Common myeloid progenitor, CD34-positive (primary cell): ENCODE data around the gene KCNN2.

Experiments
- CTCF ChIA-PET: fragments of 350-600 bp; sonication (Branson Sonifier 250); formaldehyde crosslinking; loops from one replicate; lab custom pipeline; 2021; ENCODE audit warnings: antibody characterized with exemption; lab: Charles Lee
- POLR2A ChIA-PET: fragments of 350-600 bp; sonication (Branson Sonifier 250); formaldehyde crosslinking; loops from one replicate; lab custom pipeline; 2021; ENCODE audit warnings: antibody characterized with exemption; lab: Charles Lee
- DNase-seq, 3 donors: peaks; one replicate each; pipeline versions ENCODE4 v3.0.0 to v3.0.0-alpha.2; 2013
- H3K27ac ChIP-seq, 2 experiments: 1 replicate in 1 of 2; 2 replicates in 1 of 2; pipeline ENCODE4 v1.7.0; 2013; ENCODE audit warnings: inconsistent platforms in 2 of 2, low read length in 2 of 2, mild to moderate bottlenecking in 2 of 2, low read depth in 1 of 2, moderate library complexity in 1 of 2; ENCODE audit not compliant: severe bottlenecking in 2 of 2, insufficient read depth in 1 of 2, poor library complexity in 1 of 2
- H3K27me3 ChIP-seq, 5 experiments: replicated peaks in 2 of 5; 1 replicate in 3 of 5; 2 replicates in 2 of 5; pipeline versions ENCODE4 v1.6.1 to v1.7.0; 2013; ENCODE audit warnings: low read length in 4 of 5, mild to moderate bottlenecking in 2 of 5, moderate library complexity in 2 of 5, inconsistent platforms in 1 of 5; ENCODE audit not compliant: insufficient read depth in 5 of 5, control insufficient read depth in 4 of 5
- H3K36me3 ChIP-seq, 4 experiments: 1 replicate in 2 of 4; 2 replicates in 2 of 4; pipeline versions ENCODE4 v1.6.1 to v1.7.0; 2013; ENCODE audit warnings: low read length in 3 of 4, control low read depth in 1 of 4, mild to moderate bottlenecking in 1 of 4; ENCODE audit not compliant: control insufficient read depth in 4 of 4, insufficient read depth in 4 of 4
- H3K4me1 ChIP-seq, 4 experiments: 1 replicate in 3 of 4; 2 replicates in 1 of 4; pipeline versions ENCODE4 v1.6.1 to v1.7.1; 2013; ENCODE audit warnings: low read length in 3 of 4, mild to moderate bottlenecking in 3 of 4, control low read depth in 1 of 4, inconsistent platforms in 1 of 4, moderate library complexity in 1 of 4; ENCODE audit not compliant: control insufficient read depth in 4 of 4, insufficient read depth in 4 of 4; ENCODE audit errors: control extremely low read depth in 1 of 4
- H3K4me3 ChIP-seq, 7 experiments: 1 replicate in 4 of 7; 2 replicates in 3 of 7; pipeline versions ENCODE4 v1.5.1 to v1.7.0; 2013; ENCODE audit warnings: mild to moderate bottlenecking in 7 of 7, low read length in 6 of 7, moderate library complexity in 6 of 7, inconsistent platforms in 2 of 7, low read depth in 2 of 7, control low read depth in 1 of 7; ENCODE audit not compliant: insufficient read depth in 4 of 7, control insufficient read depth in 1 of 7; ENCODE audit errors: extremely low read depth in 1 of 7
- H3K9me3 ChIP-seq, 5 experiments: 1 replicate in 4 of 5; 2 replicates in 1 of 5; pipeline versions ENCODE4 v1.6.1 to v1.7.1; 2013; ENCODE audit warnings: low read length in 4 of 5, mild to moderate bottlenecking in 2 of 5, inconsistent platforms in 1 of 5, low read depth in 1 of 5, moderate library complexity in 1 of 5; ENCODE audit not compliant: control insufficient read depth in 4 of 5, insufficient read depth in 2 of 5; ENCODE audit errors: control extremely low read depth in 1 of 5
- WGBS: methylation state at CpG from one replicate; pipeline ENCODE4 v1.1.5; 2013; ENCODE audit not compliant: insufficient coverage; 5-methylcytosine and 5-hydroxymethylcytosine counted together

Gene KCNN2

GRCh38 chr5:114473541-114473940 lies 111.7 kb downstream of the KCNN2 start:
- CTCF ChIA-PET, result no interaction called here
- no peak overlapping the region for H3K4me3 ChIP-seq
- no CpG with 5 or more reads among the region's 2 CpGs for WGBS

GRCh38 chr5:114477816-114478334 lies 116.0 kb downstream of the KCNN2 start:
- 86% methylated on average over 1 of the region's 1 CpG for WGBS
- H3K9me3 ChIP-seq, result peaks cover 0 to 6% (median 0%) of the 10 kb centered on the region in 5 experiments
- no peaks in the 10 kb centered on the region for H3K27me3 ChIP-seq
- H3K4me1 ChIP-seq, result no peaks in the 10 kb centered on the region
- no peak overlapping the region for H3K27ac ChIP-seq
- CTCF ChIA-PET, result no interaction called here
- POLR2A ChIA-PET, result no interaction called here
- no peaks in the 10 kb centered on the region for H3K36me3 ChIP-seq
- DNase-seq, result no peak
- H3K4me3 ChIP-seq, result no peak overlapping the region

More at GRCh38 chr5:114473541-114473940, 111.7 kb downstream of the KCNN2 start:
- Histone ChIP-seq H3K27ac (no peak overlapping the region), H3K36me3 (no peaks in the 10 kb centered on the region), H3K9me3 (peaks cover 0 to 2% (median 0%) of the 10 kb centered on the region in 5 experiments), H3K4me1 (no peaks in the 10 kb centered on the region), H3K27me3 (no peaks in the 10 kb centered on the region)
- POLR2A ChIA-PET, result no interaction called here
- DNase-seq, result no peak

GRCh38 chr5:114500756-114501155 lies 138.9 kb downstream of the KCNN2 start:
- ChIA-PET POLR2A (no interaction called here), CTCF (no interaction called here)
- H3K4me3 ChIP-seq, result no peak overlapping the region
- H3K4me1 ChIP-seq, result no peaks in the 10 kb centered on the region
- no peaks in the 10 kb centered on the region for H3K9me3 ChIP-seq
- 95% methylated on average over 3 of the region's 4 CpGs for WGBS
- H3K27ac ChIP-seq, result no peak overlapping the region
- no peak for DNase-seq
- H3K36me3 ChIP-seq, result no peaks in the 10 kb centered on the region
- H3K27me3 ChIP-seq, result no peaks in the 10 kb centered on the region

GRCh38 chr5:114504560-114504959 lies 142.7 kb downstream of the KCNN2 start:
- no peak overlapping the region for H3K4me3 ChIP-seq
- CTCF ChIA-PET, result no interaction called here
- H3K4me1 ChIP-seq, result no peaks in the 10 kb centered on the region
- no peaks in the 10 kb centered on the region for H3K9me3 ChIP-seq
- POLR2A ChIA-PET, result no interaction called here
- no peaks in the 10 kb centered on the region for H3K36me3 ChIP-seq
- H3K27me3 ChIP-seq, result no peaks in the 10 kb centered on the region
- H3K27ac ChIP-seq, result no peak overlapping the region
- DNase-seq, result no peak
- WGBS, result no CpG with 5 or more reads among the region's 9 CpGs

DNA sequence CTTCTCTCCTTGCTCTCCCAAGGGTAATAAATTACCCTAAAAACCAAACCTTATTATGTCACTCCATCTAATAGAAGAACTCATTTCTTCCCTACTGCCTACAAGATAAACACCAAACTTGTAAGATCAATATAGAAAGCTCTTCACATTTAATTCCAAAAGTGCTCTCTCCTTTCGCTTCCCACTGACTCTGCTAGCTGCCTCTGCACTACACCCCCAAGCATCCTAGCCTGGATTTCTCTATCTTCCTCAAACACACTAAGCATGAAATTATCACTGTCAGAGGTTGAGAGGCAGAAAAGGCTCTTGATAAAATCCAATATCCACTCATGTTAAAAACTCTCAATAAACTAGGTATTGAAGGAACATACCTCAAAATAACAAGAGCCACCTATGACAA lies 162.4 kb downstream of the KCNN2 start:
- Histone ChIP-seq H3K27me3 (no peaks in the 10 kb centered on the region), H3K27ac (no peak overlapping the region), H3K4me1 (no peaks in the 10 kb centered on the region), H3K36me3 (no peaks in the 10 kb centered on the region), H3K9me3 (no peaks in the 10 kb centered on the region), H3K4me3 (no peak overlapping the region)
- CTCF ChIA-PET, result no interaction called here
- WGBS, result no CpG with 5 or more reads among the region's 1 CpG
- no peak for DNase-seq
- POLR2A ChIA-PET, result no interaction called here

DNA sequence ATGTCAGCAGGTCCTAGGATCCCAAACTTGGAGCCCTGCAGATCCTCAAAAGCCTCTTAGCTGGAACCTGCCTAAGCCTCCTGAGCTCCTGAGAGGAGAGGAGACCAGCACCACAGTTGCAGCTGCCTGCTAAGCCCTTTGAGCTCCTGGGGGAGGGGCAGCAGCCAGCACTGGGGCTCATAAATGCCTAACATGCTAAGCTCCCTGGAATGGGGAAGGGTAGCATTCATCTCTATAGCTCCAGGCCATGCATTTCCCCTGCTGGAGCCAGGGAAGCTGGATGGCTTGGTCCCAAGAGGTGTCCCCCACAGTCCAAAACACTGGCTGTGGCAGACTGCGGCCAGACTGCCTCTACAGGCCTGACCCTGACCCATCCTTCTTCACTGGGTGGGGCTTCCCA lies 182.7 kb downstream of the KCNN2 start:
- ChIA-PET CTCF (no interaction called here), POLR2A (no interaction called here)
- no peaks in the 10 kb centered on the region for H3K27me3 ChIP-seq
- H3K36me3 ChIP-seq, result no peaks in the 10 kb centered on the region
- no peaks in the 10 kb centered on the region for H3K9me3 ChIP-seq
- no peaks in the 10 kb centered on the region for H3K4me1 ChIP-seq
- 100% methylated on average over 1 of the region's 1 CpG for WGBS
- no peak overlapping the region for H3K4me3 ChIP-seq
- H3K27ac ChIP-seq, result no peak overlapping the region
- DNase-seq, result no peak
